H1 (cell line): ENCODE results near the gene ZNF747. TPM values are rescaled to one million over a fixed set of nuclear protein-coding genes. Genes with fewer than 3 reads are reported as not detected.

ENCODE experiments used
- BACH1 ChIP-seq: IDR thresholded peaks from 2 replicates; pipeline ENCODE4 v1.6.1; 2012; ENCODE audit warnings: low read length, improper control_type of control experiment
- CEBPB ChIP-seq: IDR thresholded peaks from 2 replicates; pipeline ENCODE4 v1.6.1; 2012; ENCODE audit warnings: low read depth, low read length
- CHD2 ChIP-seq: IDR thresholded peaks from 2 replicates; pipeline ENCODE4 v1.6.1; 2012; ENCODE audit warnings: low read length, improper control_type of control experiment
- EZH2 ChIP-seq: fragments of 200-600 bp; sonication (generic); IDR thresholded peaks from 2 replicates; pipeline ENCODE4 v1.7.1; 2012; ENCODE audit warnings: low read depth, mild to moderate bottlenecking, moderate library complexity, low read length, inconsistent platforms; ENCODE audit not compliant: severe bottlenecking
- KDM1A ChIP-seq: fragments of 200-600, 300-600 bp; sonication (generic); IDR thresholded peaks from 2 replicates; pipeline ENCODE4 v1.7.1; 2016; ENCODE audit warnings: mild to moderate bottlenecking, low read length, borderline replicate concordance
- KDM5A ChIP-seq: fragments of 200-600 bp; IDR thresholded peaks from 2 replicates; pipeline ENCODE4 v1.7.1; 2012; ENCODE audit warnings: mild to moderate bottlenecking, low read length, inconsistent platforms, mixed read lengths
- MAFK ChIP-seq: IDR thresholded peaks from 2 replicates; pipeline ENCODE4 v1.6.1; 2012; ENCODE audit warnings: low read depth, mild to moderate bottlenecking, improper control_type of control experiment, low read length
- POU5F1 ChIP-seq: IDR thresholded peaks from 2 replicates; pipeline ENCODE4 v1.6.1; 2011; ENCODE audit warnings: low read depth, mild to moderate bottlenecking, low read length, moderate library complexity
- polyA plus RNA-seq, 7 experiments: library from polyadenylated mRNA; depleted of rRNA in 3 of 7; stranded (reverse) in 5 of 7; unstranded in 2 of 7; fragments of >200 nt in 5 of 7; fragments of 200-250 nt in 2 of 7; gene quantifications; 1 replicate in 5 of 7; 2 replicates in 1 of 7; 4 replicates in 1 of 7; pipeline versions ENCODE4 v1.2.1 to v1.2.3, GENCODE V29; 2011 to 2013; ENCODE audit warnings: missing spikeins in 2 of 7, mixed read lengths in 2 of 7
- total RNA-seq: library from RNA; stranded (reverse); fragmentation: NEBNext Ultra II Directional; extraction: Animal tissue kit (Norgen Biotek cat#: 25700); gene quantifications from 2 replicates; pipeline ENCODE4 v1.2.1, GENCODE V29; 2021

ZNF747 gene
- total and polyA plus RNA-seq, 2 of the 8 experiments (the other 6 are each of a cell fraction or from before 2014, with no cell fraction given) = 9.9 to 10.3 TPM

DNA sequence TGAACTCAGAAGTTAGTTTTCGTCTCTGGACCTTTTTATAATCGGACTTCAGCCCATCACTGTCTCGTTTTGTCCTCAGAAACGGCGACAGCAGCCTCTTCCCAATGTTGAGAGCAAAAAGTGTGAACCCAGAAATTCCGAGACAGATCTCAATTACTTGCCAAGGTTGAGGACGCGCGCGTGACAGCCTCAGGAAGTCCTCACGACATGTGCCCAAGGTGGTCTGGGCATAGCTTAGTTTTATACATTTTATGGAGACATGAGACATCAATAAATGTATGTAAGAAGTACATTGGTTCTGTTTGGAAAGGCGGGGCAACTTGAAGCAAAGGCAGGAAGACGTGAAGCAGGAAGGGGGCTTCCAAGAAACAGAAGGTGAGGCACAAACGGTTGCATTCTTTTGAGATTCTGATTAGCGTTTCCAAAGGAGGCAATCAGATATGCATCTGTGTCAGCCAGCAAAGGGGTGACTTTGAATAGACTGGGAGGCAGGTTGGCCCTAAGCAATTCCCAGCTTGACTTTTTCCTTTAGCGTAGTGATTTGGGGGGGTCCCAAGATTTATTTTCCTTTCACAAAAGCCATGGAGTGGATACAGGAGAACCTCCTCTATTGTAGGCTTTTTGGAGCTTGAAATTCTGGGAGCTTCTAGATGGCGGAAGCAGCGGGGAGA, 583 bp upstream of the ZNF747 start (continued):
- TF ChIP-seq POU5F1 = no peak
- TF ChIP-seq KDM5A = no peak
- no peak for TF ChIP-seq EZH2
- TF ChIP-seq MAFK = no peak
- no peak for TF ChIP-seq KDM1A
- no peak for TF ChIP-seq BACH1
- TF ChIP-seq CHD2 = no peak
- TF ChIP-seq CEBPB = no peak
